ENCODE measurements around the gene GVQW3.
"Not testable (repeated sequence)": the region's sequence is repeated elsewhere in the genome, so short reads cannot be mapped to it uniquely, and the experiment has no call there.

GVQW3 gene

DNA sequence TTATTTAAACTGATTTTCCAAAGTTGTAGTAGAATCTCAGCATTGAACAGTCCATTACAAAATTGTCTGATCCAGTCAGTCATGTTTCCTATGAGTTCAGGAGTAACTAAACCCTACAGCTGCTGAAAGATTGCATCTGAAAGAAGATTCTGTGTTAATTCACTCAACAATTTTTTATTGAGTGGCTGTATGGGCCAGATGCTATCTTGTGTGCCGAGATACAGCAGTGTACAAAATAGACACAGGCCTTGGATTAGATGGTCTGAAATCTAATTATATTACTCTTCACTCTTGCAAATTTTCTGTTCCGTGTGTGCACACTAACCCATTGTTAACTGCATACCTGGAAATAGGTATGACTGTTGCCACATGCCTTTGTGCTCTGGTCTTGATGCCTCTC, 7.3 kb downstream of the GVQW3 start:
- no peak for DNase-seq (ENCODE audit: low read depth)

DNA sequence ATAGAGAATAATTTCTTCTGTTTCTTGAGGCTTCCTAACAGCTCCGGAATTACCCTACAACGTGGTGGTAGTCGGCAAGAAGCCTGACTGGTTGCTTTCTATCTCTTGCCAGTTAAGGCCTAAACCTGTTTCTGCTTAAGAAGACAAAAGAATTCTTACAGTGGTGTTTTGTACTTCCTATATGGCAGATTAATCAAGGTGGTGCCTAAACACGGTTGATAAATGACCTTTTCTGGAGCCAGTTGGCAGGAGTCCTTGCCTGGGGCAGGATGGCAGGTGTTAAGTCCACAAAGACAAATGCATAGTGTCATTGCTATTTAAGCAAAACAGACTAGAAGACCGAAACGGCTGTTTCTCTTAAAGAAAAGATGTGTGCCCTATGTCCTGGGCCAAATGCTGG, 9.9 kb downstream of the GVQW3 start:
- no peak for DNase-seq (ENCODE audit: low read depth)

DNA sequence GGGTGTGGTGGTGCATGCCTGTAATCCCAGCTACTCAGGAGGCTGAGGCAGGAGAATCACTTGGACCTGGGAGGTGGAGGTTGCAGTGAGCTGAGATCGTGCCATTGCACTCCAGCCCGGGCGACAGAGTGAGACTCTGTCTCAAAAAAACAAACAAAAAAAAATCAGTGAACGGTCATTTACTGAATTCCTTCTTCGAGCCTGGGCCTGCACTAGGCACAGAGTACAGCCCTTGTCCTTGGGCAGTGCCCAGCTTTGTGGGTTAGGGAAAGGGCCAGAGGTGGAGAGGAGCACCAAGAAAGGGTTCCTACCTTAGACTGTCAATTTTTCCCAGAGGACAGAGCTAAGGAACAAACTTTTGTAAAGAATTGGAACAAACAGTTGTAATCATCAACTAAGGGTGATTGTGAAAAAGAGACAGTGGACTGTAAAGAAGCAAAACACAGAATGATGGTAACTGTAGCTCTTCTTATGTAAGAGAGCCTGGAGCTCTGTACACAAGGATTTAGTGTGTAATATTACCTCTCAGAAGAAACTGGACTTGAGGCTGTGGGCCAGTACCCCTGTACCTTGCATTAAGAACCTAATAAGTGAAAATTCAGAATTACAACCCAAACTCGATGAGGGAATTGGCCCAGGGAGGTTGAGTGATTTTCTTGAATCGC, 10.8 kb downstream of the GVQW3 start:
- no peak for DNase-seq (ENCODE audit: low read depth)

DNA sequence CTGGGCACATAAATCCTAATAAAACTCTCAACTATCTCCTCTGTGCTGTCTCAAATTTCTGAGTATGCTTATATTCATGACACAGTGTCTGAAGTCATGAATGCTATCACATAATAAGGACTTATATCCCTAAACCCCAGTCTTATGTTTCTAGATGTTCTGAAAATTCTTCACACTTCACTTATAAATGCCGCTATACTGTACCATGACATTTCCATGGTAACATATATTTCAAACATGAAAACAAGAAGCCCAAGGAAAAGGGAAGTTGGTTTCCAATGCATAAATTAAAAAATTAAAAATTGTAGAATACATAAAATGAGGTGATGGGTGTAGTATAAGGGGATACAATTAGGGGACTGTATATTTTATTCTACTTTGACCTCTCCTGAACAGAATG, 11.7 kb downstream of the GVQW3 start:
- no peak for DNase-seq (ENCODE audit: low read depth)

DNA sequence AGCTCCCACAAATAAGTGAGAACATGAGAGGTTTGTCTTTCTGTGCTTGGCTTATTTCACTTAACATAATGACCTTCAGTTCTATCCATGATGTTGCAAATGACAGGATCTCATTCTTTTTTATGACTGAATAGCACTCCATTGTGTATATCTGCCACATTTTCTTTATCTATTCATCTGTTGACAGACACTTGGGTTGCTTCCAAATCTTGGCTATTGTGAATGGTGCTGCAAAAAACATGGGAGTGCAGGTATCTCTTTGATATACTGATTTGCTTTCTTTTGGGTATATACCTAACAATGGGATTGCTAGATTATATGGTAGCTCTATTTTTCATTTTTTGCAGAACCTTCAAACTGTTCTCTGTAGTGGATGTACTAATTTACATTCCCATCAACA, 13.3 kb downstream of the GVQW3 start:
- no peak for DNase-seq (ENCODE audit: low read depth)

DNA sequence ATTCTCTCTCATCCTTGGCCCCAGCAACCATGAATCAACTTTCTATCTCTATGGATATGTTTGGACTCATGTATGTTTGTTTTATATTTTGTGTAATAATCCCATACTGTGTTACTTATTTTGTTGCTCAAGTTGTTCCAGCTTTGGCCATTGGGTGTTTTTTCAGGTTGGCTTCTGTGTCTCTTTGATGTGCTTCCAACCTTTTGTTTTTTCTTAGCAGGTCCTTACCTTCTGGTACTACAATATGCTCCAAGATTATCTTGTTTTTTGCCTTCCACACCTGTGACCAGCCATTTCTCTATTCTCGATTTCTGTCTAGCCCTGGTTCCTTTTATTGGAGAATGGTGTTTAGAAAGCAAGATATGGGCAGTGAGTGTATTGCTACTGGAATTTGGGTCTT, 14.2 kb downstream of the GVQW3 start:
- DNase-seq (ENCODE audit: low read depth): no peak

DNA sequence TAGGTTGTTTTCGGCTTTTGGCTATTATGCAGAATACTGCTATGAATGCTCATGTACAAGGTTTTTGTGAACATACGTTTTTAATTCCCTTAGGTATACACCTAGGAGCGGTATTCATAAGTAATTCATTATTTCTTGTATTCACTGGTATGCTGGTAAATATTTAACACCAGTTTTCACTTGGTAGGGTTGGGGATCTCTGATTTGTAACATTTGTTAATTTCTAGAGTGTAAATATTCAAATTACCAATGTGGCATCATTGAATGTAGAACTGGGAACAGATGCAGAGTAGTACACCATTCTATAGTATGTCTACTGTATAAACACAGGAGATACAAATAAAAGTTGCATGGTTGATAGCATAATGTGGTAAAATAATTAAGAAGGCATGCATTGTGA, 16.3 kb downstream of the GVQW3 start:
- DNase-seq (ENCODE audit: low read depth): no peak

DNA sequence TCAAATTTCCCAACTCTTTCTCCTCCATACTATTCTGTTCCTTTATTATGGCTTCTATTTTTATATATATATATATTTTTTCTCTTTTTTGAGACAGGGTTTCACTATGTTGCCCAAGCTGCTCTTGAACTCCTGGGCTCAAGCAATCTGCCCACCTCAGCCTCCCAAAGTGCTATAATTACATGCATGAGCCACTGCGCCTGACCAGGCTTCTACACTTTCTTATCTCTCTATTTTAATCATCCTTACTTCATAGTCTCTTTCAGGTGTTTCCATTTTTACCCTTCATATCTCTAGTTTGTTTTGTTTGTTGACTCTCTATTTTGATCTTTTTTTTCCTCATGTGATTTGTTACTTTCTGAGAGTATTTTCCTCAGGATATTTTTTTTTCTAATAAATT, 19.8 kb downstream of the GVQW3 start:
- DNase-seq (ENCODE audit: low read depth): no peak

DNA sequence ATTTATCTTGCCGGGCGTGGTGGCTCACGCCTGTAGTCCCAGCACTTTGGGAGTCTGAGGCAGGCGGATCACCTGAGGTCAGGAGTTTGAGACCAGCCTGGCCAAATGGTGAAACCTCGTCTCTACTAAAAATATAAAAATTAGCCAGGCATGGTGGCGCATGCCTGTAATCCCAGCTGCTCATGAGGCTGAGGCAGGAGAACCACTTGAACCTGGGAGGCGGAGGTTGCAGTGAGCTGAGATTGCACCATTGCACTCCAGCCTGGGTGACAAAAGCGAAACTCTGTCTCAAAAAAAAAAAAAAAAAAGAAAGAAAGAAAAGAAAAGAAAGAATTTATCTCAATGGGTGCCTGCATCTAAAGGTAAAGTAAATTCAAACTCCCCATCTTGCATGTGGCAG, 20.4 kb downstream of the GVQW3 start:
- DNase-seq (ENCODE audit: low read depth): not testable (repeated sequence)

DNA sequence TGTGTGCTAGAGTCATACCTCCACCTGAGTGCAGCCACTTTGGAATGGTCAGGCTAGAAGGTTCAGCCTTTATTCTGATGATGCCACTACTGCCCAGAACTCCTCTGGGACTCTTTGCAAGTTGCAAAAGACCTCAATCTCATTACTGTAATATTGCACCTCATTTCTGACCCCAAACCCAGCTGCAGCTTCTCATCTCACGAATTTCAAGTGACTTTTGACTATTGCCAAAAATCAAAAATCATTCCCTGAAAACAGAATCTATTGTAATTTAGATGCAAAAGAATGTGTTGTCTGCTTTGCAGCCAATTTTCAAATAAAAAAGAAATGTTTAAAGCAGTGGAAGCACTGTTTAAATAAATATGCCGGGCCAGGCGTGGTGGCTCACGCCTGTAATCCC, 25.2 kb downstream of the GVQW3 start:
- DNase-seq (ENCODE audit: low read depth): no peak

DNA sequence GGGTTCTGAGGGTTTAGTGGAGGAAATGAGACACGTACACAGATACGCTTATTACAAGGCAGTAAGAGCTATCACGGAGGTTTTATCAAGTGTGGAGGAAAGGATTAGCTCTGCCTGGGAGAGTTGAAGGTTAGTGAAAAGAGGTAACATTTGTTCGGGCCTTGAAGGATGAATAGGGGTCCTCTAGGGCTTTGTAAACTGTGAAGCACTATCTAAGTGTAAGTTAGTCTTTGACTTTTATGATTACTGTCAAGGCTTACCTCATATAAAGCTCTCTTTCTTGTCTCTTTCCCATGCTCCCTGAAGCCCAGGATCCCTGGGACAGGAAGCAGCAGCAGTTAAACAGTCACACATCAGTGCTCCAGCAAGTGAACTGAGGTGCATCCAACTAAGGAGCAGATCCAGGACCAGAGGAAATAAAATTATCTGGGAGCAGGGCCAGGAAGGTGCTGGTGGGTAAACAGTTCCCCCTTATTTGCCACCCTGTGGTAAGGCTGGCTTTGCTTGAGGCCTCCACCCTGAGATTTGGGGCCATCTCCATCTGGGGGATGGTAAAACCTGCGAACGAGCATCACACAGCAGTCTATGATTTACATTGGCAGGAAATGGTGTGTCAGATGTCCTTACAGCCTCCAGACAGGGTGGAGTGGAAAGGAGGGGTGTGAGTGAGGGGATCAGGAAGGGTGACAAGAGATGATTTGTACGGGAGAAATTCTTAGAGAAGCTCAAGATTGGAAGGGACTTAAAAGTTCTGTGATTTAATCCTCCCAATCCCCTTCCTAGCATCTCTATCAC, 27.2 kb downstream of the GVQW3 start:
- no peak for DNase-seq (ENCODE audit: low read depth)

DNA sequence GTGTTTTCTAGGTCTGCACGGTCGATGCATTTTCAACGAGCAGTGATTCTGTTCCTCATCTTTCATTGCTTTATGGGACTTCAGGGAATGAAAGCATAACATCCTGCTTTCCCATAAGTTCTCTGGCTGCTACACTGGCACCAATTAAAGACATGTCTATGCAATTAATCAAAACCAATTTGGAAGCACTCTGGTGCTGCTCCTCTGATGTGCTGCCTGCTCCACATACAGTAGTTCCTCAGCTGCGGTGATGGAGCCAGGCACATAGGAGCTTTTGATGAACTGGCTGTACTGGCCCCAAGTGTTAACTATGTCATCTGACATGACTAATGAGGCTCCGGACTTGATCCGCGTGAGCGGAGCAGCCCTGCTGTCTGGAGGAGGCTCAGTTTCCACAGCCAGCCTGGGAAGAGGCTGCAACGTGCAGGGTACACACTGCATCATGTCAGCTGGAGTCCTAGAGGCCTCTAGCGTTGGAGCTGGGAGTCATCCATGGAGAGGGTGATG, 29.8 kb downstream of the GVQW3 start:
- DNase-seq (ENCODE audit: low read depth): no peak

DNA sequence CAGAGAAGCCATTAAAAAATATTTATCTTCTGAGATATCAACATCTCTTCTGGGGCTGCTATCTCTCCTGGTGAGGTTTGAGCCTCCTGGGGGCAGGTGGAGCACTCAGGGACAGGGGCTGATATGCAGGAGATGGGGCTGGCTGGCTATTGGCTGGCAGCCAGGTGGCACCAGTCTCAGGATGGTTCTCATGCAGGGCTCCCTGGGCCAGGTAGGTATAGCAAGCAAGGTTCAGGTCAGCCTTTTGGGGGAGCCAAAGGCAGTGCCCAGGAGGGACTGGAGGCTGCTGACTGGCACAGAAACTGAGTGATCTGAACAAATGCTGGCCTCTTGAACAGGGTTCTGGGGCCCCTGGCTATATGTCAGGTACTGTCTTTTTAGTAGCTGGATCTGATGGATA, 34.0 kb downstream of the GVQW3 start:
- no peak for DNase-seq (ENCODE audit: low read depth)

DNA sequence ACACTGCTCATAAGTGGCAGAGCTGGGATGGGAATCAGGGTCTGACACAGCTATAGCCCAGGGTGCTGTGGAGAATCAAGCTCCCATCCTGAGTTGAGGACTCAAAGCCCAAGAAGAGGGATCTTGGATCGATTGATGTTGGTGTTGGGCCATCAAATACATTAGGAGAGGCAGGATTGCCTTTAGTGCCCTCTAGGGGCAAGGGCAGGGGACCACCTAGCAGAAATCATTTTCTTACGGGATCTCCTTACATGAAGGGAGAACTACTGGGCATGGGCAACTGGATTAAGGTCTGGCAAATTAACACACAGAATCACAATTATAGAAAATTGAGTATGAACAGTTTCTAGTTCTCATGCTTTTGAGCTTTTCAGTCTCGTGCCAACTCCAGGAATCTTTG, 38.8 kb downstream of the GVQW3 start:
- no peak for DNase-seq (ENCODE audit: low read depth)

DNA sequence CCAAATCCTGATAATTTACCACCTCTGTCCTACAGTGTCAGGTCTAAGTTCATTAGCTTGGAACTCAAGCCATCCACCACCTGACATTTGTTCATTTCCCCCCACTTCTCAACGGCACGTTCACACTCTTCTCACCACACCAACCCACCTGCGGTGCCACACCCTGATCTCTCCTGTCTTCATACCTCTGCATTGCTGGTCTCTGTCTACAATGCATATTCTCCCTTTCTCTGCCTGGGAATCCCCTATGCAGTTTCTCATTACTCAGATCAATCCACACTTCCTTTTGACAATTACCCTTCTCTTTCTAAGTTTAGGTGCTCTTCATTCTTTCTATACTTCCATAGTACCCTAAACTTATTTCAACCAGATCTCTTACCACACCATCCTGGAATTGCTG, 43.3 kb downstream of the GVQW3 start:
- DNase-seq (ENCODE audit: low read depth): no peak

DNA sequence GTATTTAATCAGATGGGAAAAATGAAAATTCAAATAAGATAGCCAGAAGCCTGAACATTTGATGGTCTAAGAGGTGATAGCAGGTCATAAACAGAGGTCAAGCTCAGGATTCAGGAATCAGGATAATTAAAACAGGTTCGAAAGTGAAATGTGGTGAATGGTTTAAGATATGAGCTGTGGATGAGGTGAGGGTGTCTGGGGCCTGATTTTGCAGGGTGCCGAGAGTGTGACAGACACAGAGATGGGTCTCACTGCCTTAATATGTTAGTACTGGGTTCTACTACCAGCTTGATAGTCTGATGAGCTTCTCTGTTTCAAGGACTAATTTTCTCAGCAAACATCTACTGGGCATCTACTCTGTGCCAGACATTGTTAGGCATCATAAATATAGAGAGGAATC, 43.8 kb downstream of the GVQW3 start:
- no peak for DNase-seq (ENCODE audit: low read depth)

DNA sequence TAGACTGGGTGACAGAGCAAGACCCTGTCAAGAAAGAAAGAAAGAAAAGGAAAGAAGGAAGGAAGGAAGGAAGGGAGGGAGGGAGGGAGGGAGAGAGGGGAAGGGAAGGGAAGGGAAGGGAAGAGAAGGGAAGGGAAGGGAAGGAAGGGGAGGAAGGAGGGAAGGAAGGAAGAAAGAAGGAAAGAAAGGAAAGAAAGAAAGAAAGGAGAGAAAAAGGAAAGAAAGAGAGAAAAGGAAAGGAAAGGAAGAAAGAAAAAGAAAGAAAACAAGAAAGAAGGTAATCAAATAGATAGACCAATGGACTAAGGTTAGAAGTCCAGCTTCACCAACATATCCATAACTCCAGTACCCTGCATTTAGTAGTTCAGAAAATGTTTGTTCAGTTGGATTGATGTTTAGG, 45.5 kb downstream of the GVQW3 start:
- DNase-seq (ENCODE audit: low read depth): no peak

DNA sequence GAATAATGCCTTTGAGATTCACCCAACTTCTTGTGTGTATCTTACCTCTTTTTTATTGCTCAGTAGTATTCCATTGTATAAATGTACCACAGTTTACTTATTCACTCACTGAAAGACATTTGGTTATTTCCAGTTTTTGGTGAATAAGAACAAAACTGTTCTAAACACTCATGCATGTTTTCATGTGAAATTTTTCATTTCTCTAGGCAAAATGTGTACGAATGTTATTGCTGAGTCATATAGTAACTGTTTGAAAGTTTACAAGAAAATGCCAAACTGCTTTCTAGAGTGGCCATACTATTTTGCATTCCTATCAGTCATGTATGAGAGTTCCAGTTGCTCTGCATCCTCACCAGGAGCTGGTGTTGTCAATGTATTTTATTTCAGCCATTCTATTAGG, 54.9 kb downstream of the GVQW3 start:
- no peak for DNase-seq (ENCODE audit: low read depth)

DNA sequence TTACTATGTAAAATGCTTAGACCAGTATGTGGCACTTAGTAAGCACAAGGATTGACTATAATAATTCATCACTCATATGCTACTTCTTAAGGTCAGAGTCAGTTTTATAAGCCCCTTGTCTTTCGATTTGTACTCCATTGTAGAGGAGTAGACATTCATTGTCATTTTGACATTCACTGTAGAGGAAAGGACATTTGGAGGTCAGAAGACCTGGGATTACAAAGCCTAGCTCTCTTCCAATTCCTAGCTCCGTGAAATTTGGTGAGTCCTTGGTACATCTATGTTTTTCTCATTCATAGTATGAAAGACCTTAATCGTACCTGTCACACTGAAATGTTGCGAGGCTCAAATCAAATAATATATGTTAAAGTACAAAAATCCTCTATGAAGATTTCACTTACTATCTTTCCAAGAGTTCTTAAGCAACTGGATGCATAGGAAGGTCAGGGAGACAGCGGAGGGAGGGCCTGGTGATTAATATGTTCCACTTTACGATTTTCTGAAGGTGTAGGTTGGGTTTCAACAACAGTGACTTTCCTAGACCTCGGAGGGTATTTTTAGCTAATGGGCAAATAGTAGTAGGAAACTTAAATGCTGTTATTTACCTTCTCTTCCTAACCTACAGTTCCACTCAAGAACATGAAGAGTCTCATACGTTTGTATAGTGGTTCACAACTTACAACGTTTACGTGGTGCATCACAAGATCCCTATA, 62.3 kb downstream of the GVQW3 start:
- no peak for DNase-seq (ENCODE audit: low read depth)

DNA sequence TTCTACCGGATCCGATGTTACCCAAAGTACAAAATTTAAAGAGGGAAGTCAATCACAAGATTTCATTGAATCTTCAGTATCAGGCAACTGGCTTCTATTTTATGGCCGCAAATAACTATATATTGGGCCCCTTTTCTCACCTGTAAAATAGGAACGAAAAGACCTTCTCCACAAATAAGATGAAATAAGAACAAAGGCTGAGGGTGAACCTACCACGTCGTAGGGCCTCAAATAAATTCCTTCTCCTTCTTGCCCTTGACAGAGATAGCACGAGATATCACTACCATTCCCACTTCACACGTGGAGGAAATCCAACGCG, 62.9 kb downstream of the GVQW3 start:
- DNase-seq (ENCODE audit: low read depth): no peak

DNA sequence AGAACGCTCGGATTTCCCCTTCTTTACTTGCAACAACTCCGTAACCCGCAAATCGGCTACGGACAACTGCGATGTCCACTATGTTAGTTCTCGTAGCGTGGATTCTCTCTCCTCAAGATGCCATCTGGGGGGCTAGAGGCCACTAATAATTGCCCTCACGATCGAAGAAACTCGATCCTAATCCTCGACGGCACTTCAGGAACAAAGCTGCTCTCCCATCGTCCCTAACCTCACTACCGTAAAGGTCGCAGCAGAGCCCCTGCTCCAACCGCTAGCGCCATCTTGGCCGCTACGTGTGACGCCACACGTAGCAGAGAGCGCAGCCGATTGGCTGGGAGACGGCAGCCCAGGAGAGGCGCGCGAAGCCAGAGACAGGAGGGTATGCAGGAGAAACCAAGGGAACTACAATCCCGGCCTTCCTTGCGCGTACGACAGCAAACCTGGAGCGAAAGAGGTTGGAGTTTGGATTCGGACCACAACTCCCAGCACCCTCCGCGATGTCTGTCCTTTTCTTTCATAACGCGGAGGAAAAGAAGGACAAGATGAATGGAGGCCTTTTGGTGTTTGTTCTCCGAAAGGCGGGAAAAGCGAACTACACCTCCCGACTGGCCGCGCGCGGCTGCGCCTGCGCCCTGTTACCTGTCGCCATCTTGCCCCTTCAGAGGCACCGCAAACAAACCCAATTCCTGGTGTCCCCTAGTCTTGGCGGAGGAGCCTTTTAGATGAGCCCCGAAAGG, 63.4 kb downstream of the GVQW3 start, which contains the start of gene EMSY:
Gene EMSY, plus strand, starts transcription at position 635 of the 737 bp plus-strand sequence. CDS start 1,921 bp downstream, outside the sequence.
- DNase-seq (ENCODE audit: low read depth): peak; percentile 85
